NCI-H774 (cell line): Measurements from ENCODE around the gene MT1F.
"Not testable (repeated sequence)": the region's sequence is repeated elsewhere in the genome, so short reads cannot be mapped to it uniquely, and the experiment has no call there.

Experiments used
- DNase-seq: peaks from one replicate; lab custom pipeline; 2025; lab: John Stamatoyannopoulos, UW

The MT1F gene

GRCh38 chr16:56672761-56673536 lies 15.2 kb downstream of the MT1F start:
- DNase-seq, result no peak

GRCh38 chr16:56673921-56674320 lies 16.2 kb downstream of the MT1F start:
- DNase-seq, result no peak

GRCh38 chr16:56674570-56674969 lies 16.8 kb downstream of the MT1F start:
- not testable (repeated sequence) for DNase-seq

DNA sequence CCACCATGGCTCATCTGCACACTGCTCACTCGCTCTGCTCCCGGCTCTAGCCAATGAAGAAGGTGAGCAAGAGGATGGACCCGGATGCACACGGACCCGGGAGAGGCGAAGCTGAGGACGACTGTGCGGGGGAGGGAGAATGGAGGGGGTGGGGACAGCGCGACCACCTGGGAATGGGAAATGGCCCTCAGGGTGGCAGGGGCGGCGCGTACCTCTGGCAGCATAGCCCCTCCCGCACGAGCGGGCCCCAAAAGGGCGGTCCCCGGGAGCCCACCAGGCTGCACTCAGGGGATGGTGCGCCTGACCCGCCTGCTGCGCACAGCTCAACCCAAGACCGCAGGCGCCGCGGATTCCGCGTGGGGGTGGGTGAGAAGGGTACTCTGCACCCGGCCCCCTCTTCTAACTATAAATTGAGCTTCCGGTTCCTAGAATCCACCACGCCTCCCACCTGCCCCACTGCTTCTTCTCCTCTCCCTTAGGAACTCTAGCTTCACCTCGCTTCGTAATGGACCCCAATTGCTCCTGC lies 18.0 kb downstream of the MT1F start:
- no peak for DNase-seq

- DNase-seq, result no peak
Observed at GRCh38 chr16:56677474-56677873, 19.7 kb downstream of the MT1F start.

DNA sequence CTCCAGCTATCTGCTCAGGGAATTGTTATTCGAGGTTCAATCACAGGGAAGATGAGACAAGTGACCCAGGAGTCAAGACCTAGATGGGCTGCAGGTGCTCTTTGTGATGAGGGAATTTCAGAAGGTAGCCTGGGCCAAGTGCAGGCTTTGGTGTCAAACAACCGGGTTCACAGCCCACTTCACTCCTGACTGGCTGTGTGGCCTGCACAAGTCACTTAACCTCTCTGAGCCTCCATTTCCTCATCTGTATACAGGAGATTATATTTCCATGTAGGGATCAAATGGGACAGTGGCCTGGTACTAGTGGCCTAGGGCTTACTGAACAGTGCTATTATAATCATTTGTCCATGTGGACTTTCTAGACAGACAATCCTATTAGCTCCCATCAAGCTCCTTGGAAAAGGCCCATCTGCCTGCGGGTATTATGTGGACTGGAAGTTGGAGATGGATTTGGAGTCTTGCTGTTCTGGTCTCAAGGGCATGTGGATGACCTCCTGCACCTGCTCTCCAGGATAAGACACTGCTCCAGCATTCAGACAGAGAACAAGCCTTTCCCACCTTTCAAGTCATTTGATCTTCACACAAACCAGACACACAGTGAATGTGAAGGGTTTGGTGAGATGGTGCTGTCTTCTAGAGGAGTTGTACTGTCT lies 21.4 kb downstream of the MT1F start:
- no peak for DNase-seq

- DNase-seq, result no peak
Observed at GRCh38 chr16:56679818-56680217, 22.1 kb downstream of the MT1F start.

- peak; percentile 89 for DNase-seq
Observed at GRCh38 chr16:56681939-56682702, 24.4 kb downstream of the MT1F start, which contains the start of gene MT1X. Gene MT1X (plus strand): TSS chr16:56682470. CDS start chr16:56682541, 71 bp downstream.

DNA sequence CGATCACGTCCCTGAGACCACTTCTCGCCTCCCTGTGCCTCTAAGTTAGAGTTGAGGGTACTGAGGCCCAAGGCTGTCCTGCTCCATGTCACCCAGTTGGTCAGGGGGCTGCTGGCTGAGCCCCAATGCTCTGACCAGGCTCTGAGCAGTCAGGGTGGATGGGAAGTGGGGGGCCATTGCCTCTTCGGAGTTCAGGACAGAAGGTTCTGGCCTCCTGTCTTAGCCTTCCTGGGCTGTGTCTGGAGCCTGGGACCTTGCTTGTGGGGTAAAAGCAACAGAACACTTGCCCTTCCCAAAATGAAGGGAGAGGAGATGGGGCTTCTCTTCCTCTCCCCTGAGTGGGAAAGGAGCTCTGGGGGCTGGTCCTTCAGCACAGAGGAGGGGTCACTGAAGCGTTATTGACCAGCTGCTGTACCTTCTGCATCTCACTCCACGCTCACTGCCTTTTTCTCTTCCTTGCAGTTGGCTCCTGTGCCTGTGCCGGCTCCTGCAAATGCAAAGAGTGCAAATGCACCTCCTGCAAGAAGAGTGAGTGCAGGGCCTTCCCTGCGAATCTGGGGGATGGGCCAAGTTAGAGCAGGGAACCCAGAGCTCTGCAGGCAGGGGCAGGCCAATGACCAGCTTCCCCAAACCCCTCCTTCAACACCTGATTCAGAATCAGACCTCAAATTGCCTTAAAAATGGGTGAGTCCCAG lies 25.1 kb downstream of the MT1F start:
- DNase-seq, result no peak

- DNase-seq, result no peak
Observed at GRCh38 chr16:56683424-56684172, 25.8 kb downstream of the MT1F start.

DNA sequence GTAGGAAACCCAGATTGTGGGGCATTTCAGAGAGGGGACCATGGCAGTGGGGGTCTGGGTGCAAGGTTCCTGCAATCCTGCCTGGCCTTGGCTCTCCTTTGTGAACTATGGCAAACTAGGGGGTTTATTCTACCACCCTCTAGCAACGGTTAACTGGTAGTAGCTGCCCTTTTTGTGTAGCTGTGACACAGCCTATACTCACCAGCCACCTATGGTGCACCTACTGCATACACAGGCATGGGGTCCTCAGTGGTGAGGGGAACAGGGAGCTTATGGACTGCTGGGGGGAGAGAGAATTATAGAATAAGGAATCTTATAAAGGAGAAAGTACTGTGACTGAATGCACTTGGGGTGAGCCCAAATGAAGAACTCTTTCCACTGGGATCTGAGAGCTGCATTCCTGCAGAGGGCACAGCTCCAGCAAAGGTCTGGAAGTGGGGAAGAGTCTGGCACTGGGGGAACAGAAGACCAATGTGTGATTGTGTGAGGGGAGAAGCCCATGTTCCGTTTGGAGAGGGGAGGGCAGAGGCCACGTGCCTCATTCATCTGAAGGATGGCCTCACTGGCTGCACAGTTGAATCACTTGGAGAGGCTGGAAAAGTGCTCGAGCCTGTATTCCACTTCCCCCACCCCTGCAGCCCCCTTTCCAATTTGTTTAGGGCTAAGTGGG lies 26.6 kb downstream of the MT1F start:
- no peak for DNase-seq

DNA sequence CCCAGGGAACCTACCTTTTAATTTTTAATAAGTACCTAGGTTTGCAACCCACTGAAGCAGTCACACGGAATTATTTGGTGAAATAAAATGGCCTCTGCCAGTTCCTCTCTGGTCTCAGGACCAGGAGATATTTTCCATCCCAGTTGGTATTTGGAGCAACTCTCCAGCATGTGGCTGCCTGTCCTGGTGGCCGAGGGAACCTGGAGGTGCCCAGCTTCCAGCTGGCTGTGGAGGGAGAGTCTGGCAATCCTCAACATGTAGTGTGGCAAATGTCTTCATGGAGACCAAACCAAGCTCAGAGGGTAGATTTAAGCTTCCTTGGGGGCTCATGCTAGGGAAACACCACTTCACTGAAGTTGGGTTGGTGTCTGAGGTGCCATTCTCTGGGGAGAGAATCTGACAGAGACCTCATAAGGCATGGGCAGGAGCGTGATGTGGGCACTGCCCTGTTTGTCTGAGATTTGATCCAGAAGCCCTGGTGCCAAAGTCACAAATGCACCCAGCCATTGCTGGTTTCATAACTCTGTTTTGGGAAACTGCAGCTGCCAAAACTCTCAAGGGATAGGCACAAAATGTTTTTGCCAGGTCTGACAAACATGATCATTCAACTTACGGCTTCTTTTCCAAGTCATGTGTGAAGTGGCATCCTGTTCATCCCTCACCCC lies 27.3 kb downstream of the MT1F start:
- no peak for DNase-seq

DNA sequence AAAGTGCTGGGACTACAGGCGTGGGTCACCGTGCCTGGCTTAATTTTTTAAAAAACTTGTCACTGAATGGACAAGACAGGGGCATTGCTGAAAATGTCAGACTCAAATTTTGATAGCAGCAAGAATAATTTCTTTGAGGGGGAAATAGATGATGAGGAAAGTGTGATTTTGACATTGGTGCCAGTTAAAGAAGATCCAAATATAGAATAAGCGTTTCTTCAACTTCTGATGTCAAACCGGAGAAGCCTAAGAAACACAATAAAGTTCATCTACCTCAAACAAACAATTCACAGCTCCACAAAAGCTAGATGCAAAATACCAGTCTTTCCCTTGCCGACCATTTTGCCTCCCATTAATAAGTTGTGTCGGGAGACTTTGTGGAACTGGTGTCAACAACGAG lies 29.0 kb downstream of the MT1F start:
- no peak for DNase-seq

GRCh38 chr16:56688762-56689161 lies 31.0 kb downstream of the MT1F start:
- no peak for DNase-seq

DNA sequence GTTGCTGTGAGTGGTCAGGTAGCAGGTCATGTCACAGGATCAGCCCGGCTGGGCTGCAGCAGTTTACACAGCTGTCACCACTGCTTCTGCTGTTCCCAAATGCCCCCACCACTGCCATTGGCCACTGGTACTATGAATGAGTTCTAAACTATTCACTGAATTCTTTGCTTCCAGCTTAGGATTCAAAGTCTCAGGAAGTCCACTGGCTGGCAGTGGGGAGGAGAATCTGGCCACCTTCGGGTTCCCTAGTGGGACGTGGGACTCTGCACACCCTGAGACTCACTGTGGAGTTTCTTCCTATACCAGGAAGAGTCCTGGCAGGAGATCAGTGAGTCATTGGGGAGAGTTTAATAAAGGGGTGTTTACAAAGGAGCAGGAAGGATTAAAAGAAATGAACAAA lies 31.4 kb downstream of the MT1F start:
- DNase-seq, result no peak

DNA sequence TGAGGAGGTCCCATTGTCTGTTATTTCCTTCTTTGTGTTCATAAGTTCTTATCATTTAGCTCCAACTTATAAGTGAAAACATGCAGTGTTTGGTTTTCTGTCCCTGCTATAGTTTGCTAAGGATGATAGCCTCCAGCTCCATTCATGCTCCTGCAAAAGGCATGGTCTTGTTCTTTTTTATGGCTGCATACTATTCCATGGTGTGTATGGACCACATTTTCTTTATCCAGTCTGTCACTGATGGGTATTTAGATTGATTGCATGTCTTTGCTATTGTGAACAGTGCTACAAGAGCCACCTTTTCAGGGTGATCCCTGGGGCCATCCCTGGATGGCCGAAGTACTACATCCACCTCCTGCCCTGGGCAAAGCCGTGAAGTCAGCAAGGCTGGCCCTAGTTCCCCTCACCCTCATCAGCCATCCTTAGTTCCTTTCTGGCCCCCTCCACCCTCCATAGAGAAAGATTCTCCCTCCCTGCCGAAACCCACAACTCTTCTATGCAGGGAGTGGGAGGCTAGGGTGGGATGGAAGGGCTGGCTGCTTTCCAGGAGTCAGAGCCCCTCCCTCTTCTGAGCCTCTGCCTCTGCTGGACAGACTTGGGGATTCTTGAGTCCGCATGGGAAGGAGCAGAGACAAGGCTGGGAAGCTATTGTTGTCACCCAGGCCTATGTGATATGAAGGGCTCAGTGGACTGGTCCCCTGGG lies 32.8 kb downstream of the MT1F start:
- no peak for DNase-seq

DNA sequence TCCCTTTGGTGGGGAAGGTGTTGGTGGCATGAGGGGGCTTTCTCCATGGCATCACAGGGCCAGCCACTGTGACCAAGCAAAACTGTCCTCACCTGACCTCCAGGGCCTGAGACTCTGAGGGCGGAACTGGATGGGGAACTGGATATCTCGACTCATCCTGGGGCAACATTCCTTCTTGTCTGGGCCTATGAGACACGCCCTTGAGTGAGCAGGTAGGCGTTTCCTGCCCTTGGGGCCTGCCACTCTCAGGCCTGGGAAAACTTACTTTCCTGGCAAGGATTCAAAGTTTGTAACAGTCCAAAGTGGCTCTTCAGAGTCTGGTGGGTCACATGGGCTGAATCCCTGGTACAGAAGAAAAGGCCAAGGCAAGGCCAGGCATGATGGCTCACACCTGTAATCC lies 34.1 kb downstream of the MT1F start:
- DNase-seq, result no peak

- no peak for DNase-seq
Observed at GRCh38 chr16:56695246-56695645, 37.5 kb downstream of the MT1F start.

DNA sequence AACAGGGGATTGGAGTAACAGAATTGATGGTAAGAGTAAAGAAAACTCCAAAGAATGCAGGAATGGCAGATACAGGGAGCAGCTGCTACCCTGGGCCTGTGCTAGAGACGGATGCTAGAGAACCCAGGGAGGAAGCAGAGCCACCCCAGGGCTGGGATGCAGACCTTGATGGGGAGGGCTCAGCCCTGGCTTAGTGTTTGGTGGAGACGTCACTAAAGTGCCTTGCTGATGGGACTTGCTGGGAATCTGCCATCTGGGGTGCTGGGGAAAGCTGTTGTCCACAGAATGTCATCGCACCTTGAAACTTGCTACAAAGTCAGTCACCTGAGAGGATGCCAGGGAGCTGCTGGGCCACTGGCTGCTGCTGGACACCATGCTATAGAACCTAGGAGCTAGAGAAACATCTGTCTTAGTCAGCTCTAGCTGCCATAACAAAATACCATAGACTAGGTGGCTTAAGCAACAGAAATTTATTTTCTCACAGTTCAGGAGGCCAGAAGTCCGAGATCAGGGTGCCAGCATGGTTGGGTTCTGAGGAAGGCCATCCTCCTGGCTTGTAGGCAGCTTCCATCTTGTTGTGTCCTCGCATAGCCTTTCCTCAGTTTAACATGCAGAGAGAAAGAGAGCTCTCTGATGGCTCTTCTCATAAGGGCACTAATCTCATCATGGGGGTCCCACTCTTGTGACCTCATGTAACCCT lies 39.8 kb downstream of the MT1F start:
- no peak for DNase-seq
